Inflammatory macrophage (primary cell): ENCODE measurements around the gene BSND.

ENCODE experiments used
- DNase-seq, 2 donors: peaks; one replicate each; pipeline ENCODE4 v3.0.0-alpha.2; 2020 to 2022

Gene BSND

GRCh38 chr1:54994355-54994990 lies 4.3 kb upstream of the BSND start:
- no peak for DNase-seq

GRCh38 chr1:54995013-54995760 lies 3.5 kb upstream of the BSND start:
- DNase-seq: no peak

GRCh38 chr1:54995835-54996234 lies 2.9 kb upstream of the BSND start:
- DNase-seq: no peak

GRCh38 chr1:54996359-54996868 lies 2.3 kb upstream of the BSND start:
- peak; percentile 72 to 73 for DNase-seq

GRCh38 chr1:54996869-54997710 lies 1.6 kb upstream of the BSND start:
- no peak for DNase-seq

- DNase-seq: no peak
Observed at GRCh38 chr1:54997711-54997986, 1.1 kb upstream of the BSND start.

GRCh38 chr1:54998100-54998499 lies 633 bp upstream of the BSND start:
- DNase-seq: no peak

GRCh38 chr1:55000110-55001085 lies 1.7 kb downstream of the BSND start:
- DNase-seq: no peak

- DNase-seq: no peak
Observed at GRCh38 chr1:55001311-55001710, 2.6 kb downstream of the BSND start.

GRCh38 chr1:55002686-55003085 lies 4.0 kb downstream of the BSND start:
- no peak for DNase-seq

- no peak for DNase-seq
Observed at GRCh38 chr1:55005351-55006140, 6.8 kb downstream of the BSND start.

GRCh38 chr1:55006931-55007330 lies 8.2 kb downstream of the BSND start:
- DNase-seq: no peak

- DNase-seq: no peak
Observed at GRCh38 chr1:55007625-55008024, 8.9 kb downstream of the BSND start.

GRCh38 chr1:55010194-55010886 lies 11.6 kb downstream of the BSND start:
- DNase-seq: no peak

- DNase-seq: no peak
Observed at GRCh38 chr1:55010887-55011217, 12.1 kb downstream of the BSND start.

- no peak for DNase-seq
Observed at GRCh38 chr1:55012661-55013060, 13.9 kb downstream of the BSND start.

GRCh38 chr1:55015123-55015522 lies 16.4 kb downstream of the BSND start:
- no peak for DNase-seq

- no peak for DNase-seq
Observed at GRCh38 chr1:55015731-55016620, 17.2 kb downstream of the BSND start.

GRCh38 chr1:55018395-55018794 lies 19.7 kb downstream of the BSND start:
- no peak for DNase-seq
